Measurements from ENCODE around the gene MORN1.

Gene MORN1

DNA sequence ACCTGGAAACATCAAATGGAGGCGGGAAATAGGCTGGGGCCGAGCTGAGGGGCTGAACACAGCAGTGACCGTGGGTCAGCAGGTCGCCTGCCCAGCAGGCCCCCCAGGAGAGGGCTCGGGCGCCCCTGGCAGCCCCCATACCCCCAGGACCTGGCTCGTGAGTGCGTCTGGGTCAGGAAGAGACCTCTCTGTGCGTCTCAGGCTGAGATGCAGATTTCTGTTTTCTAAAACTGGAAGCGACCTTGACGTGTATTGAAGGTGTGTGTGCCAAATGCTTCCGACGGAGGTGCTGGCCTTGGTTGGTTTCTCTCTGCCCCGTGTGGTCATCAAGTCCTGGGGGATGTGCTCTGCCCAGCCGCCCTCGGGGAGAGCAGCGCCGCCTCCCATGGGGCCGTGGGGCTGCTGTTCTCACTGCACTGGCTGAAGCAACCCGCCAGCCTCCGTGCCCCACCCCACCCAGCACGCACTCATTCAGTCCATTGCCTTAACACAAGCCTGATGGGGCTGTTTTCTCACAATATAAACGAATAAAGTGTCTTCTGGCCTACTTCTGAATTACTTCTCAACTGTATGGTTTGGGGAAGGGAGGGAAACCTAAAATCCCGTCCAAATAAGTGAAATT lies 13.6 kb upstream of the MORN1 start:
- DNase-seq (ENCODE audit: low spot score), result no peak

DNA sequence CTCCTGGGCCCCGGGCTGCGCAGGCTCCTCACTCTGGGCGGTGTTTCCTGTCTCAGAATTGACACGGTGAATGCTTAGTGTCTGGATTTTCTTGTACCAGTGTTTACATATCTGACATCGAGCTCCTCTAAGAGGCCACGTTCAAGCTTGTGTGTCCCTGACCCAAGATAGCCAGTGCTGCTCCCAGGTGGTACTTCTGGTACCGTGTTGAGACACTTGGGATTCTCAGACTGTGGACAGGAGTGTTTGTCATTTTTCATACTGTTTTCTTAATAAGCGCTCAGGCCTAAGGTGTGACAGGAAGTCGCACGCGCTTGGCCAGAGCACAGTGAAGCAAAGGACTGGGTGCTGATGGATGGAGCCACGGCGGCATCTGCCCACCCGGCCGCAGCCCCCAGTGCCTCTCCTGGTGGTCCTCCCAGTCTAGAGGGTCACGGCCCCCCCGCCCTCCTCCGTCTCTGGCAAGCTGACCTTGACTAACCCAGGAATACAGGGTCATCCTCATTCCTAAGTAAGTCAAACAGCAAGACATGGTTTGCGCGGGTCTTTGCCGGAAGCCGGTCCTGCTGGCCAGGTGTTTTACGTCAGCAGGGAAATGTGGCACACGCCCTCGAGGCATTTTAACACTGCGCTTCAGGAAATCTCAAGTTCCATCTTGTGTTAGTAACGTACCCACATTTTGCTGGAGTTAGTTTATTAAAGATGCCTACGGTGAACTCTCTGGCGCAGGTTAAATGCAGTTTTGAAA lies 13.0 kb upstream of the MORN1 start:
- no peak for DNase-seq (ENCODE audit: low spot score)

DNA sequence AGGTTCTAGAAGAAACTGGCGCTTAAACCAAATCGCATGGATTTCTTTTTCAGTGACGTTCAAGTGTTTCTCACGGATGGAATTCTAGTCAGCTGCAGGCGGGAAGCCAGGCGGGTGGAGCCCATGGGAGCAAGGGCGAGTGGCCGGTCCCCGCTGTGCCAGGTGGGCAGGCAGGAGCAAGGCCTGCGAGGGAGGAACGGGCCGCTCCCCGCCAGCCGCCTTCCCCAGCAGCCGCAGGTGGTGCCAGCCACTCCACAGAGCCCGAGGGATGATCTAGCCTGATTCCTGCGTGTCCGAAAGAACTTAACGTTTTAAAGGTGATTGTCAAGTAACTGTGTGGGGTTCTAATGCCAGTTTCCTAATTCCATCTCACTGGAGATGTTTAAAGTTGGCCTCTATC lies 11.9 kb upstream of the MORN1 start:
- DNase-seq (ENCODE audit: low spot score), result no peak

DNA sequence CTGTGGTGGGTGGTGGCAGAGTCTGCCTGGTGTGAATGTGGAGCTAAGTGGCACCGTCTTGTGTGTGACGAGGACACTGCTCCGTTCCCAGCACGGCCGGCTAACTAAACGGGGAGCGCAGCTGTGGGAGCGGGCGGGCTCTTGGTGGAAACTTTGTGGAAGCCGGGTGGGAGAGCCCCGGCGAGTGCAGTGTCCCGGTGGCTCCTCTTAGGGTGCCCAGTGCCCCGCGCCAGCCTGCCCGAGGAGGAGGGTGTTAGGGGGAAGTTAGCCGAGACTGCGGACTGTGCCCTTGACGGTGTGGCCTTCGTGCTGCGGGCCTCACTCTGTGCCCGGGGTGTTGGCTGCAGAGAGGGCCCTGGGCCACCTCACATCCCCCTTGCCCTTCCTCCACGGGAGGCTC lies 11.1 kb upstream of the MORN1 start:
- no peak for DNase-seq (ENCODE audit: low spot score)

- no peak for DNase-seq (ENCODE audit: low spot score)
Measured at GRCh38 chr1:2400950-2401649, 9.7 kb upstream of the MORN1 start.

DNA sequence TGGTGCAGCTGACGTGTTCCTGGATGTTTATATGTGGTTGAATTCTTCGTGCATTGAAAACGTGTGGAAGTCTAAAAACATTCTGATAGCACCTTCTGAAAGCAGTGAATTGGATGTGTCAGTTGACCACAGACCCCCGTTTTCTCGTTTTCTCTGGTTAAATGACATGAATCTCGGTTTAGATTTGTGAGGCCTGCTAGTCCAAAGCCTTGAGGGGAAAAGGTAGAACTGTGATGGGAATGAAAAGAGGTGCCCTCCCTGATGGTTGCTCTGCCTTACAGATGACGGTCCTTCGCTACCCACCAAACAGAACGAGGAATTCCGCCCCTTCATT lies 9.2 kb upstream of the MORN1 start:
- DNase-seq (ENCODE audit: low spot score), result no peak

DNA sequence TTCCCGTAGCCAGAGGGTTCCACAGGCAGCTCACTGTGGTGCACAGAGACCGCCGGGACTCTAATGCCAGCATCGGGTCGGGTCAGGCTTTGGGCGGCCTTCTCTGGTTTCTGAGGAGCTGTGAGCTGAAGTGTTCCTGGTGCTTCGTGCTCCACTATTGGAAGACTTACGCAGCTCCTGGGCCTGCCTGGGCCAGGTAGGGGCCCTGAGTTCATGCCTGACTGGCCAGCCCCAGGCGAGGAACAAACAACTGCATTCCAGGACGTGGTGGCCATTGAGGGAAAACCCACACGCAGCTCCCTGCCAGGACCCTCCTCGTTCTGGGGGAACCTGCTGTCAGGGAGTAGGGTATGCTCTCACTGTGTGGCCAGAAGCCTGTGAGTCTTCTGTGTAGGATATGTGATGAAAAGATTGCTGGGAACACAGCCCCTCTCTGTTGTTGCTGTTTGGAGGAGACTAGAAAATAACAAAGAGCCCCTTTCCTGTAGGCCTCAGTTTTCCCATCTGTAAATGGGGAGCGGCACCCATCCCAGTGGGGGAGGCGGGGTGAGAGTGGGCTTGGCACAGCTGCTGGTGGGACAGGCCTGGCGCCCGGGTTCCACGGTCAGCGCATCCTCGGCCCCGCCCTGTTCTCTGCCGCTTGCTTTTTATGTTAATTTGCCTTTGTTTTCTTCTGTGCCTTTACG lies 8.7 kb upstream of the MORN1 start:
- no peak for DNase-seq (ENCODE audit: low spot score)

GRCh38 chr1:2398871-2399270 lies 7.5 kb upstream of the MORN1 start:
- no peak for DNase-seq (ENCODE audit: low spot score)

GRCh38 chr1:2397007-2397679 lies 5.8 kb upstream of the MORN1 start:
- DNase-seq (ENCODE audit: low spot score), result no peak

GRCh38 chr1:2396476-2396875 lies 5.1 kb upstream of the MORN1 start:
- DNase-seq (ENCODE audit: low spot score), result no peak

DNA sequence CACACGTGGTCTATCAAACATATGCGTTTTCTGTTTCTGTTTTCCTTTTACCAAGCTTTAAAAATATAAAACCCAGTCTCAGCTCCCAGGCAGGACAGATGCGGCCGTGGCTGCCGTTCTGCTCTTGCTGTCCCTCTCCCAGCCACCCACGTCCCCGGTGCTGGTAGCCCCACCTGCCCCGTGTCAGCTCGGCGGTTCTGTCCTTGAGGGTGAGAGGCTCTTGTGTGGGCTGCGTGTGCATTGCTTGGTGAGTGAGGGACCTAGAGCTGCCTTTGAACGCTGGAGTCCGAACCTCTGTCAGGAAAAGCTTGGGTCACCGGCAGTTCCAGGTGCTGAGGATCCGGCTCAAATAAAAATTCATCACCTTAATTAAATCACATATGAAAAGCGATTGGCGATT lies 4.7 kb upstream of the MORN1 start:
- DNase-seq (ENCODE audit: low spot score), result no peak

DNA sequence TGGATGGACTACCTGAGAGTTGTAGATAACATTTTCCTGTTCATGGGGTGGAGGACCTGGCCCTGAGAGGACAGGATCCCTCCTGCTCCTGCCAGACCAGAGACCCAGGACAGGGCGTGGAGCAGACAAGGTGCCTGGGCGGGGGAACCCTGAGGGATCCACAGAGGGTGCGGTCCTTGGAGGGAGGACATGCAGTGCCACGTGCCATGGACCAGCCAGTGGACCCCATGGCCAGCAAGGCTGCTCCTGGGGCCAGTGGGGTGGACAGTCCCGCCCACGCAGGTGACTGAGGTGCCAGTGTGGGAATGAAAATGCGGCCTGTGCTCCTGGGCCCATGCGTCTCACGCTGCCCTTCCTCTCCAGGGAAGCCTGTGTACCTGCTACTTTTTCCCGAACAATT lies 3.9 kb upstream of the MORN1 start:
- DNase-seq (ENCODE audit: low spot score), result no peak

DNA sequence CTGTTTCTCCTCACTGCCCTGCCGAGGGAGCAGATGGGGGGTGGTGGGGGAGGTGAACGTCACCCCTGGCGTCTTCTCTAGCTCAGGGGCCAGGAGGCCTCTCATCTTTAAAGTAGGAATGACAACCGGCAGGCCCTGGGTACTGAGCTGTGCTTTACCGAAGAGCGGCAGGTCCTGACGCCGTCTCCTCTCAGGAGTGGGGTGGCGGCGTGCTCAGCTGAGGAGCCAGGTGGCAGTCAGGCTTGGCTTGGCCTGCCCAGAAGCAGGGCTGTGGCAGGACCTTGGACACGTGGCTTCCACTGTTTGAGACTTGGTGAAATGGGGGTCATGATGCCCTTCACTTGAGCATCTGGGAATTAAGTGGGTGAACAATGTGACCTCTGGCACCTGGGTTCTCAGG lies 3.4 kb upstream of the MORN1 start:
- DNase-seq (ENCODE audit: low spot score), result no peak

- DNase-seq (ENCODE audit: low spot score), result no peak
Measured at GRCh38 chr1:2394220-2394619, 2.9 kb upstream of the MORN1 start.

DNA sequence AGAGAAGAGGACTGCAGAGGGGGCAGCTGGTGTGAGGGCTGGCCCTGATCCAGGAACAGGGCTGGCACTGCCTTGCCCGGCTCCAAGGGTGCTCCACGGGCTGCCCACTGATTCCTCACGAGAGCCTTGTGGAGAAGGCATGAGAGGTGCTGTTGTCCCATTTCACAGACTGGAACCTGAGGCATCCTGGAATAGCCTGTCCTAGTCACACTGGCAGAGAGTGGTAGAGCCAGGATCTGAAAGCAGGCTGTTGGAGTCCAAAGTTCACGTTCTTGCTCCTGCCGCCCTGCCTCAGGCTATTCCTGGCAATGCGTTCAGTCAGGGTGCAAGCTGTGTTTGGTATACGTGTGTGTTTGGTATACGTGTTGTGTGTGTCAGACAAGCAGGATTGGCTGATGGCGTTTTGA lies 2.1 kb upstream of the MORN1 start:
- no peak for DNase-seq (ENCODE audit: low spot score)

GRCh38 chr1:2392686-2393085 lies 1.3 kb upstream of the MORN1 start:
- DNase-seq (ENCODE audit: low spot score), result no peak

DNA sequence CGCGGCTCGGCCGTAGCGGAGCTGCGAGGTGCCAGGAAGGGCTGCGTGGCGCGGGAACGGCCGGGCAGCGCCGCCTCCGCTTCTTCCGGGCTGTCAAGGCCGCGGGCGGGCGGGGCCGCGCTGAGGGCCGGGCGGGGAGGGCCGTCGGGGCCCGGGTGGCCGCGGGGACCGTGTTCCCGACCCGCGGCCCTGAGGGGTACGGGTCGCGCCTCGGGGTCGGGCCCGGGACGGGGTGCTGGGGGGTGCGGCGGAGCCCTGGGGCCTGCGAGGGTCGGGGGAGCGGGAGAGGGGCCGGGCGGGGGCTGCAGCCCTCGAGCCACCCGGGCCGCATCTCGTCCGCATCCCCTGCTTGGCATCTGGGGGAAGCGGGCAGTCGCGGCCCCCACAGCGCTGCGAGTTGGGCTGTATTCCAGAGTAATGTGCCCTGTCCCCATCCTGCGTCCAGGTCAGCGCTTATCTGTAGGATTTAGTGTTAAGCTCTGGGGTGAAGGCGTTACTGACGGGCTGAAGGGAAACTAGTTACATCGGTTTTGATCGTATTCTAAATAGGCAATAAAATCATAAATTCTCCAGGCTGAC lies 666 bp upstream of the MORN1 start:
- no peak for DNase-seq (ENCODE audit: low spot score)

DNA sequence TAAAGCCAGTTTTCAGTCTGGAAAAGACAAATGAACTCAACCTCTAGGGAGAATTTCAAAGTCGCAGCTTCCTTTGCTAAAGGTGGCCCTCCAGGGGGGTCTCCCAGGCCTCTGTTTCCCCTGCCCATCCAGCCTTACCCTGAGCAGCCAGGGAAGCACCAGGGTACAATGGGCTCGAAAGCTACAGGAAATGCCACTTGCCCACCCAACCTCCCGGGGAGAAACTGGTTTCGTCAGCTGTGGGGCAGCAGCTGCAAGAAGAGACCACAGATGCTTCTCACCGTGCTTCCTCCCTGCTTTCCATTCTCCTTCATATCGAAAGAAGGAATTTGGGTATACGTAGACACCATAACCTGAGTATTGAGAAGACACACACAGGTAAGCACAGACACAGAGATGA lies 1.7 kb downstream of the MORN1 start:
- DNase-seq (ENCODE audit: low spot score), result no peak

GRCh38 chr1:2388004-2388913 lies 3.1 kb downstream of the MORN1 start:
- DNase-seq (ENCODE audit: low spot score), result no peak

DNA sequence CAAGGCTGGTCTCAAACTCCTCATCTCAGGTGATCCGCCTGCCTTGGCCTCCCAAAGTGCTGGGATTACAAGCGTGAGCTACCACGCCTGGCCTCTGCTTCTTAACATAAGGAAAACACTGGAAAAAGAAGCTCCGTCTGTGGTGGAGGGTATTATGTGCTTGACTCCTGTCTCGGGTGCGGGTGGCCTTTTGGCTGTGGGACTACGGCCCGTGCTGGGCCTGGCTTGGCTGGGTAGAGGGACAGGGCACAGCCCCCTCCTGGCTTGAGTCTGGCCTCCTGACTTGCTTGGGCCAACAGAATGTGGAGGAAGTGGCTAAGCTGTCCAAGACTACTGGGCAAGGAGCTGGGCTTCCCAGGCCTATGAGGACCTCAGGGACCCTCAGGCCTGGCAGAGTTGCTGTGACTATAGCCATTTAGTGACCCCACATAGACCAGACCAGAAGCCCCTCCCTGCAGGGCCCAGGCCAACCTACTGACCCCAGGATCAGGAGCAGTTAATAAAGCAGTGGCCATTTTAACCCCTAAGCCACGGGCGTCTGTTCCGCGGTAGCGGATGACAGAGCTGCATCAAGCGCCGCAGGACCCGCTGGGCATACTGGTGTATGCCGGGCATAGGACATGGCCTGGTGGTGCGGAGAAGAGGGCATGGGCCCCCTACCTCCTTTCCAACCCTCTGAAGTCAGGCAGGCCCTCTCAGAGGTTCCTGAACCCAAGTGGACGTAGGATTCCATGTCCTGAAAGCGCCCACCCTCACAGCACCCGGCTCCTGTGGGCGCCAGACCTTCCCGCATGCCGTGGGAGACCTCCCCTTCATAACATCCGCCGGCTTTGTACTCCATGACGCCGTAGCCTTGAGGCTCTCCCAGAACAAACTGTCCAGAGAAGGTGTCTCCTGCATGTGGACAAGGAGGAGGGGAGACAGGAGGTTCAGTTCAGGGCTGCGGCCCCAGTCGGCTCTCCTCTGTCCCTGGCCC lies 4.4 kb downstream of the MORN1 start:
- DNase-seq (ENCODE audit: low spot score), result no peak

Data from D341Med (cell line).